AG04450 (cell line): Measurements from ENCODE around the gene RABGAP1L. TPM values are rescaled to one million over a fixed set of nuclear protein-coding genes. Genes with fewer than 3 reads are reported as not detected.
"Not testable (repeated sequence)": the region's sequence is repeated elsewhere in the genome, so short reads cannot be mapped to it uniquely, and the experiment has no call there.

Experiments
- CTCF ChIA-PET: fragments of 300-600, 350-600 bp; formaldehyde crosslinking; extraction: SDS; loops from one replicate; lab custom pipeline; 2022; ENCODE audit warnings: antibody characterized with exemption, inconsistent platforms; lab: Charles Lee
- POLR2A ChIA-PET: fragments of 350-600 bp; formaldehyde crosslinking; extraction: SDS; loops from one replicate; lab custom pipeline; 2021; ENCODE audit warnings: antibody characterized with exemption, inconsistent platforms; lab: Yijun Ruan, JAX
- DNase-seq: peaks from one replicate; pipeline ENCODE4 v3.0.0-alpha.2; 2011; ENCODE audit warnings: low read depth, low spot score
- H3K27ac ChIP-seq: one replicate; pipeline ENCODE4 v1.5.1; 2012; ENCODE audit warnings: low read depth, low read length, control low read depth
- H3K27me3 ChIP-seq: one replicate; pipeline ENCODE4 v1.6.0; 2012; ENCODE audit warnings: low read length; ENCODE audit not compliant: control insufficient read depth, insufficient read depth
- H3K4me3 ChIP-seq: 2 replicates; pipeline ENCODE4 v1.5.1; 2011; ENCODE audit warnings: mild to moderate bottlenecking, low read depth, low read length, control low read depth
- H3K9me3 ChIP-seq: 2 replicates; pipeline ENCODE4 v1.5.1; 2012; ENCODE audit warnings: low read length; ENCODE audit not compliant: control insufficient read depth, insufficient read depth
- CTCF ChIP-seq: IDR thresholded peaks from 2 replicates; pipeline ENCODE4 v1.5.1; 2011; ENCODE audit warnings: low read depth, low read length, control low read depth, inconsistent platforms
- polyA plus RNA-seq: library from polyadenylated mRNA; depleted of rRNA; stranded (reverse); fragments of >200 nt; gene quantifications from 2 replicates; pipeline ENCODE4 v1.2.3, GENCODE V29; 2011

Gene RABGAP1L
- polyA plus RNA-seq, 1 experiment: 21.2 TPM

GRCh38 chr1:174401075-174401474 is 241.8 kb downstream of the RABGAP1L start:
- Histone ChIP-seq H3K27me3 (no peaks in the 10 kb centered on the region), H3K9me3 (no peaks in the 10 kb centered on the region), H3K27ac (no peak overlapping the region), H3K4me3 (no peak overlapping the region)
- CTCF ChIA-PET: interaction anchor here (0.9 kb wide), 1 partner anchor 122 kb away, joined by 3 read pairs; no protein-coding TSS in a partner anchor
- POLR2A ChIA-PET: no interaction called here
- no peak for DNase-seq
- no peak for TF ChIP-seq CTCF

- POLR2A ChIA-PET: no interaction called here
- H3K27me3 ChIP-seq: no peaks in the 10 kb centered on the region
- no peak overlapping the region for H3K4me3 ChIP-seq
- CTCF ChIA-PET: interaction anchor here (2.6 kb wide), 1 partner anchor 143 kb away, joined by 5 read pairs; no protein-coding TSS in a partner anchor
- DNase-seq: no peak
- no peaks in the 10 kb centered on the region for H3K9me3 ChIP-seq
- TF ChIP-seq CTCF: no peak
- H3K27ac ChIP-seq: no peak overlapping the region
Measured at GRCh38 chr1:174405219-174405618, 245.9 kb downstream of the RABGAP1L start.

DNA sequence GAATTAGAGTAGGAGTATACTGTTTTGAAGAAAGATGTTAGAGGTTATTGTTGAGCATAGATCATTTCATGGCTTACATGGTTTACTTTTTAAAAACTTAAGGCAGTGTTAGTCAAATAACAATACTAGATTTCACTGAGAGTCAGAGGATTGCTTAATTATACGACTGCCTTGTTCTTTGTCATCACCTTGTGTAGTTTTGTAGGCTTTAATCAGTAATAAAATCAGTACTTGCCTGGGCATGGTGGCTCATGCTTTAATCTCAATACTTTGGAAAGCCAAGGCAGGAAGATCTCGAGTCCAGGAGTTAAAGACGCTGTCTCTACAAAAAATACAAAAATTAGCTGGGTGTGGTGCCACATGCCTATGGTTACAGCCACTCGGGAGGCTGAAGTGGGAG is 247.1 kb downstream of the RABGAP1L start:
- POLR2A ChIA-PET: no interaction called here
- H3K27me3 ChIP-seq: no peaks in the 10 kb centered on the region
- no peaks in the 10 kb centered on the region for H3K9me3 ChIP-seq
- DNase-seq: no peak
- CTCF ChIA-PET: no interaction called here
- TF ChIP-seq CTCF: no peak
- no peak overlapping the region for H3K27ac ChIP-seq
- H3K4me3 ChIP-seq: no peak overlapping the region

GRCh38 chr1:174407665-174408064 is 248.3 kb downstream of the RABGAP1L start:
- POLR2A ChIA-PET: no interaction called here
- Histone ChIP-seq H3K4me3 (no peak overlapping the region), H3K27me3 (no peaks in the 10 kb centered on the region), H3K27ac (no peak overlapping the region), H3K9me3 (no peaks in the 10 kb centered on the region)
- TF ChIP-seq CTCF: no peak
- CTCF ChIA-PET: no interaction called here
- DNase-seq: no peak

DNA sequence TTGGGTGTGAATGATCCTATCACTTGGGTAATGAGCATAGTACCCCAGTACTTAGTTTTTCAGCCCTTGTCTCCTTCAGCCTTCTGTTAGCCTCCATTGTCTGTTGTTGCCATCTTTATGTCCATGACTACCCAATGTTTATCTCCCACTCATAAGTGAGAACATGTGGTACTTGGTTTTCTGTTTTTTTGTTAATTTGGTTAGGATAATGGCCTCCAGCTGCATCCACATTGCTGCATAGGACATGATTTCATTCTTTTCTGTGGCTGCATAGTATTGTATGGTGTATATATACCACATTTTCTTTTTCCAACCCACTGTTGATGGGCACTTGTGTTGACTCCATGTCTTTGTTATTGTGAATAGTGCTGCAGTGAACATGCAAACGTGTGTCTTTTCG is 248.8 kb downstream of the RABGAP1L start:
- no peak overlapping the region for H3K4me3 ChIP-seq
- H3K9me3 ChIP-seq: no peaks in the 10 kb centered on the region
- H3K27me3 ChIP-seq: no peaks in the 10 kb centered on the region
- TF ChIP-seq CTCF: no peak
- no peak for DNase-seq
- POLR2A ChIA-PET: no interaction called here
- CTCF ChIA-PET: no interaction called here
- H3K27ac ChIP-seq: no peak overlapping the region

- H3K27me3 ChIP-seq, CTCF ChIA-PET, H3K9me3 ChIP-seq, H3K4me3 ChIP-seq, POLR2A ChIA-PET, DNase-seq, H3K27ac ChIP-seq: not testable (repeated sequence)
Measured at GRCh38 chr1:174409801-174410200, 250.5 kb downstream of the RABGAP1L start.
